ENCODE results near the gene CD69.

The CD69 gene

DNA sequence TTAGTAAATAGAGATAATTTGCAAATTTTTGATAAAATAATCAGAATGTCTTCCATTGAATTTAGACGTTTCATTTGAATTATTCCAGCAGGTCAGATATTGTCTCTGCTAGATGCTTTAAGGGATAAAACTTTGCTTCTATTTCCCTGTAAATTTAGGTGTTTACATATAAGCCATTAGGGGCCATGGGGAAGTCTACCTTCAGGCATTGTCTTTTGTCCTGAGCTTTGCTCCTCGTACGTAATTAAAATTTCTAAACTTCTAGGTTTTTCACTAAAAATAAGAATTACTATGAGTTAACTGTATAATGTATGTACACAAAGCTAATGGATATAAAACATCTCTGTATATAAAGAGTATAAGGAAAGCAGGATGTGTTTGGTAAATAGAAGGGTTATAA, 24.1 kb upstream of the CD69 start:
- Histone ChIP-seq H3K9ac (no peak overlapping the region), H3K9me3 (replicated peaks in 1 of 11) (peaks cover 0 to 13% (median 4%) of the 10 kb centered on the region in 11 experiments; a peak in 12 of 22 replicates)

DNA sequence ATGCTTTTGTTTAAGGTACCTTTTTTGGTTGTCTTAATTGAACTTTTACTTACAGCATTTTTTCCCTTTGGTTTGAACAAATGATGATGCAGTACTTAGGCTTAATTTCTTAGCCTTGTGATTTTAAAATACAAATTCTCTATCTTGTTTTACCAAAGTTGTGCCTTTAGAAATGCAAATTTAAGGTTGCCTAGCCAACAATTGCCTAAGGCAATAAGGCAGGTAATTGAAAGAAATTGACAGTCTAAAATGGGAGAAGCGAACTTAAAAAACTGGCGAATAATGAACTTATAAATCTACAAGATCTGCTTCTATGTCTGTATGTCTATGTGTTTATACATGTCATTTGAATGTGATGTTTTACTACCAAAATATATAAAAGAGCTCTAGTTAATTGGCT, 23.6 kb upstream of the CD69 start:
- Histone ChIP-seq H3K4me2 (no peak overlapping the region), H3K36me3 (no peaks in the 10 kb centered on the region), H3K27me3 (no peaks in the 10 kb centered on the region), H3K4me1 (peaks cover 0 to 5% (median 1%) of the 10 kb centered on the region in 10 experiments; a peak in 6 of 20 replicates), H3K9me3 (replicated peaks in 1 of 11) (peaks cover 0 to 12% (median 4%) of the 10 kb centered on the region in 11 experiments; a peak in 4 of 22 replicates), H3K9ac (no peak overlapping the region), H4K20me1 (no peaks in the 10 kb centered on the region), H3K4me3 (no peak overlapping the region), H3K27ac (no peak overlapping the region)
- TF ChIP-seq Cebpa-rat (IDR thresholded peaks at IDR 0.05) = no peak

More for the DNA sequence above, 24.1 kb upstream of the CD69 start:
- no peaks in the 10 kb centered on the region for H4K20me1 ChIP-seq
- H3K4me2 ChIP-seq = no peak overlapping the region
- peaks cover 0 to under 1% (median 0%) of the 10 kb centered on the region in 10 experiments; a peak in 3 of 20 replicates for H3K4me1 ChIP-seq
- H3K4me3 ChIP-seq = no peak overlapping the region
- no peaks in the 10 kb centered on the region for H3K27me3 ChIP-seq
- H3K36me3 ChIP-seq = no peaks in the 10 kb centered on the region
- no peak for TF ChIP-seq Cebpa-rat (IDR thresholded peaks at IDR 0.05)
- no peak overlapping the region for H3K27ac ChIP-seq

DNA sequence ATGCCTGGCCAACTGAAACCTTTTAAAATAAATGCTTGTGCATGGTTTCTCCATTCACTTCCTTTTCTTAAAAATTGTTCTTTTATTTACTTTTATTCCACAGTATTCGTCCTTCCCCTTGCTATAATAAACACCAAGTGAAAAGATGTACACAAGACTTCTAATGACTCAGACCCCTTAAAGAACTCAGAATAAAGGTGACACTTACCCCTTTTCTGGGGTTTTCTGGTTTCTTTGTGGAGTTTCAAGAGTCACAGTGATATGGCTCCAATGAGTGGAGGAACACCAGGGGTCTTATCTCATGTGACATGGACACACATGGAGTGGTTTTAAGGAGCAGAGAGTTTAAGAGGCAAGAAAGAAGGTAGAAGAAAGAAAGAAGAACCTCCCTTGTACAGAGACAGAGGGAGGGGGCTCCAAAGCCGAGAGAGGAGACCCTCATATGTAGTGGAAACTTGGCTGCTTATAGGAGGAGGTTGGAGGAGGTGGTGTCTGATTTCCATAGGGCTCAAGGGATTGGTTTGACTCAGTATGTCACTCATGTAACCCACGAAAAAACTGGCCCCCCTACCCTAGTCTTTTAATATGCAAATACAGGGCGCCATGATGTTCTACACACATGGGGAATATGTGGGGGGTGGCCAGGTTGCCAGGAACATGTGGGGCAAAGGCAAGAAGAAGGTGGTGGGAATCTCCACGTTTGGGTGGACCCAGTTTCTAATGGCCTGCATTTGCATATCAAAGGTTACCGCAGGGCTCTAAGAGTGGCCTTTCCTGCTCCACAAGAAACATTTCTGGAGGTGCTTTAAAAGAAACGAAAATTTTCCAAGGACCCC, 22.1 kb upstream of the CD69 start:
- Histone ChIP-seq H3K9me3 (replicated peaks in 1 of 11) (peaks cover 0 to 12% (median 4%) of the 10 kb centered on the region in 11 experiments; a peak in 4 of 22 replicates), H3K4me3 (no peak overlapping the region), H3K27me3 (no peaks in the 10 kb centered on the region), H3K27ac (no peak overlapping the region), H4K20me1 (no peaks in the 10 kb centered on the region), H3K36me3 (no peaks in the 10 kb centered on the region), H3K4me1 (peaks cover 0 to 16% (median 4%) of the 10 kb centered on the region in 10 experiments; a peak in 9 of 20 replicates), H3K4me2 (no peak overlapping the region), H3K9ac (no peak overlapping the region)
- no peak for TF ChIP-seq Cebpa-rat (IDR thresholded peaks at IDR 0.05)

DNA sequence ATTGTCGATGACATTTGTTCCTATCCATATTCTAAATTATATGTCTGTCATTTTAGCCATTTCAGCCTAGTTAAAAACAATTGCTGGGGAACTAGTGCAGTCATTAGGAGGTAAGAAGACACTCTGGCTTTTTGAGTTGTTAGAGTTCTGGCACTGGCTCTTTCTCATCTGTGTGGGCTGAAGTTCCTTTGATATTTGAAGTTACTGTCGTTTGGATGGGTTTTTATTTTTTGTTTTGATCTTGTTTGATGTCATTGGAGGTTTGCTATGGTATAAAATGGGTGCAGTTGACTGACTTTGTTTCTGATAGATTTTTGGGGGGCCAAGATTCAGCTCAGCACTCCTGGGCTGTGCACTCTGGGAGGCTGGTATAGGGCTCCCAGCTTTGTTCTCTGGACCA, 20.7 kb upstream of the CD69 start:
- Histone ChIP-seq H3K27ac (no peak overlapping the region), H3K27me3 (no peaks in the 10 kb centered on the region), H4K20me1 (no peaks in the 10 kb centered on the region), H3K36me3 (no peaks in the 10 kb centered on the region), H3K9ac (no peak overlapping the region), H3K4me2 (no peak overlapping the region), H3K9me3 (replicated peaks in 1 of 11) (peaks cover 0 to 12% (median 4%) of the 10 kb centered on the region in 11 experiments; a peak in 4 of 22 replicates), H3K4me3 (no peak overlapping the region), H3K4me1 (peaks cover 0 to 16% (median 4%) of the 10 kb centered on the region in 10 experiments; a peak in 9 of 20 replicates)
- TF ChIP-seq Cebpa-rat (IDR thresholded peaks at IDR 0.05) = no peak

DNA sequence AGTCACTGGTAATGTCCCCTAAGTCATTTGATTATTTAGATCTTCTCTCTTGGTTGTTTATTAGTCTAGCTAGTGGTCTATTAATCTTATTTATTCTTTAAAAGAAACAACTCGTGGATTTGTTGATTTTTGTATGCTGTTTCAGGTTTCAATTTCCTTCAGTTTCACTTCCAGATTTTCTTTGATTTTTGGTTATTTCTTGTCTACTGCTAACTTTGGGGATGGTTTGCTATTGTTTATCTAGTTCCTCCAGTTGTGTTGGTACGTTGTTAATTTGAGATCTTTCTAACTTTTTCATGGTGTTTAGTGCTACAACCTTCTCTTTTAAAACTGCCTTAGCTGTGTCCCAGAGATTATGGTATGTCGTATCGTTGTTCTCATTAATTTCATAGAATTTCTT, 18.5 kb upstream of the CD69 start:
- H4K20me1 ChIP-seq = no peaks in the 10 kb centered on the region
- no peak overlapping the region for H3K4me3 ChIP-seq
- TF ChIP-seq Cebpa-rat (IDR thresholded peaks at IDR 0.05) = no peak
- H3K4me1 ChIP-seq = peaks cover 0 to 26% (median 6%) of the 10 kb centered on the region in 10 experiments; a peak in 10 of 20 replicates
- no peaks in the 10 kb centered on the region for H3K27me3 ChIP-seq
- no peaks in the 10 kb centered on the region for H3K36me3 ChIP-seq
- peak overlapping the region in 1 of 11 experiments; percentile 2; a peak in 2 of 22 replicates for H3K27ac ChIP-seq
- H3K4me2 ChIP-seq = peak overlapping the region in 6 of 11 experiments; percentile 19 to 45 (median 38); a peak in 7 of 22 replicates
- peaks cover 0 to 12% (median 4%) of the 10 kb centered on the region in 11 experiments; a peak in 4 of 22 replicates for H3K9me3 ChIP-seq (replicated peaks in 1 of 11)
- no peak overlapping the region for H3K9ac ChIP-seq

DNA sequence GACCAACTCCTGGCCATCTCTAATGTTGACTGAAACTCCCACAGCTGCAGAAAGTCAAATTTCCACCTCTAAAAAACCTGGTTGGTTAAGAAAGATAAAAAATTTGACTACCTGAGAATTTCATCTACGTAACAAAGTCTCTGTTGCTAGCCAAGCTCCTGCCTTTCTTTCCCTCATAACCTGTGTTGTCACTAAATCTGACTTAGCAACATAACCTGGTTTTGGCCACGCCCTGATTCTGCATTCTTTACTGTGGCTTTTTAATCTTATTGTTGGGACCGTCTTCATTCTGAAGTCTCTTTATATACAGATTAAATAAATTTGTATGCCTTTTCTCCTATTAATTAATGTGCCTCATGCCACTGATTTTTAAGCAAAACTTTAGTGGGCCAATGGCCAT, 16.1 kb upstream of the CD69 start:
- H4K20me1 ChIP-seq = no peaks in the 10 kb centered on the region

DNA sequence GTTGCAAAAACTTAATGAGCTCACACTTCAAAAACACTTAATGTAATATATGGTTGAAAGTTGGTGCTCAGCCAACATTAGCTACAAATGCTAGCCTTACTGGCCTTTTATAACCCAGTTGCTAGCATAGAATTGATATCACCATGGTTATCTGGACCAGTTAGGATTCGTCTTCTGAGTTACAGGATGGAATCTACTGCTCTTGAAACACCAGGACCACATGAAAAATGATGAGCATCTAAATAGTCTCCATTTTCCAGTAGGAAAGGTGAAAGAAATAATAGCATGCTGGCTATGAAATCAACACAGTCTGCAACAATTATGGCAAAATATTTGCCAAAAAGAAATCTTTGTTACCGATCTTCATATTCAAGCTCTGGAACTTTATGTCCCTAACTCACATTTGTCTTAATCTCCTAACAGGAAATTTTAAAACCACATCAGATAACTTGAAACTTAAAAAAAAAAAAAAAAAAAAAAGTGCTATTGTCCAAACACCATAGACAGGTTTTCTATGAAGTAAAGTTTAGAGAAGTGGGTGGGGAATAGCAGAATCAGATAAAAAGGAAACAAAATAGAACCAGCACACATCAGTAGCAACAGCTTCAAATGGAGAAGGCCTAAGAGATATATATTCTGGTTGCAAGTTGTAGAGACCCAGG, 12.6 kb upstream of the CD69 start:
- H3K9me3 ChIP-seq (replicated peaks in 1 of 11) = no peaks in the 10 kb centered on the region
- H3K4me2 ChIP-seq = peak overlapping the region in 2 of 11 experiments; percentile 10 to 20; a peak in 2 of 22 replicates
- no peak for TF ChIP-seq Cebpa-rat (IDR thresholded peaks at IDR 0.05)
- no peak overlapping the region for H3K9ac ChIP-seq
- H3K27ac ChIP-seq = no peak overlapping the region
- H3K27me3 ChIP-seq = no peaks in the 10 kb centered on the region
- H3K4me1 ChIP-seq = peaks cover 0 to 11% (median 6%) of the 10 kb centered on the region in 10 experiments; a peak in 9 of 20 replicates
- no peak overlapping the region for H3K4me3 ChIP-seq
- H3K36me3 ChIP-seq = no peaks in the 10 kb centered on the region
- no peaks in the 10 kb centered on the region for H4K20me1 ChIP-seq

More for the DNA sequence above, 16.1 kb upstream of the CD69 start:
- no peak overlapping the region for H3K4me2 ChIP-seq
- peaks cover 0 to 26% (median 8%) of the 10 kb centered on the region in 10 experiments; a peak in 12 of 20 replicates for H3K4me1 ChIP-seq
- no peak overlapping the region for H3K9ac ChIP-seq
- H3K27ac ChIP-seq = no peak overlapping the region
- no peak overlapping the region for H3K4me3 ChIP-seq
- no peaks in the 10 kb centered on the region for H3K36me3 ChIP-seq
- H3K9me3 ChIP-seq (replicated peaks in 1 of 11) = peaks cover 0 to 9% (median 0%) of the 10 kb centered on the region in 11 experiments; a peak in 1 of 22 replicates
- H3K27me3 ChIP-seq = no peaks in the 10 kb centered on the region
- TF ChIP-seq Cebpa-rat (IDR thresholded peaks at IDR 0.05) = no peak

DNA sequence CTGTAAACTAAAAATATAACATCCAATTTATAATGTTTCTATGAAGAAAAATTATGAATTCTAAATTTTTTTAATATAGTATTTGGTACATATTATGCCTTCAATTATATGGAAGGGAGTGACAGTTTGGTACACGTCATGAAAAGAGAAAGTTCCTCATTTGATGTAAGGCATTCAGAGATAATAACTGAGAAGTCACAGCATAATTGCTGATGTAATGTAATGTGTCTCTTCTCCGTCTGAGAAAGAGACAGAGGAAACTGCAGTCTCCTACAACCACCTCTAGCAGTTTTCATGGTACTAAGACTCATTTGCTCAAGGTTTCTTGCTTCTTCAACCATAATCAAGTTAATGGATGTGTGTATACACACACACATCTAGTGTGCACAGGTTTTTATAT, 2.3 kb upstream of the CD69 start:
- Histone ChIP-seq H3K27ac (no peak overlapping the region), H3K4me3 (no peak overlapping the region), H3K9me3 (replicated peaks in 1 of 11) (peaks cover 0 to 12% (median 0%) of the 10 kb centered on the region in 11 experiments; a peak in 4 of 22 replicates), H3K36me3 (no peaks in the 10 kb centered on the region), H3K4me2 (peak overlapping the region in 7 of 11 experiments; percentile 27 to 89 (median 82); a peak in 8 of 22 replicates), H3K4me1 (peaks cover 55 to 72% (median 67%) of the 10 kb centered on the region in 10 experiments), H4K20me1 (no peaks in the 10 kb centered on the region), H3K27me3 (peaks cover 23 to 29% (median 26%) of the 10 kb centered on the region in 11 experiments), H3K9ac (no peak overlapping the region)
- TF ChIP-seq Cebpa-rat (IDR thresholded peaks at IDR 0.05) = no peak

DNA sequence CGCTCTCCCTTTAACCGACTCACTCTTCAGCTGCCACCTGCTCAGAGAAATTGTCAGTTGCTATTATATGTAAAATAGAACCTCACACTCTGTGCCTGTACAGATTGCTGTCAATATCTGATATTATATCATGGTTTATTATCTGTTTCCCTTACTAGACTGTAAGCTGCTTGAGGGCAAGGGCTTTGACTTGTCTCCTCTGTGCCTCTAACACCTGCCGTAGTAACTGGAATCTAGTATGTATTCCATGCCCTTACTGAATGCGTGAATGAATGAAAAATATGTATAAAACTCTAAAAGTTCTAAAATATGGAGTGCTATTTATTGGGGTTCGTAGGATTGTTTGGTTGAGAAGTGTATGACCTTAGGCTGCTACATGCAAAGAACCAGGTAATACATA, 1.7 kb upstream of the CD69 start:
- no peaks in the 10 kb centered on the region for H3K36me3 ChIP-seq
- peaks cover 55 to 72% (median 67%) of the 10 kb centered on the region in 10 experiments for H3K4me1 ChIP-seq
- no peak overlapping the region for H3K4me3 ChIP-seq
- no peak overlapping the region for H3K27ac ChIP-seq
- no peaks in the 10 kb centered on the region for H4K20me1 ChIP-seq
- H3K27me3 ChIP-seq = peaks cover 30 to 35% (median 32%) of the 10 kb centered on the region in 11 experiments
- peaks cover 0 to 12% (median 0%) of the 10 kb centered on the region in 11 experiments; a peak in 4 of 22 replicates for H3K9me3 ChIP-seq (replicated peaks in 1 of 11)
- no peak overlapping the region for H3K9ac ChIP-seq
- no peak for TF ChIP-seq Cebpa-rat (IDR thresholded peaks at IDR 0.05)
- peak overlapping the region in 10 of 11 experiments; percentile 65 to 90 (median 86); a peak in 19 of 22 replicates for H3K4me2 ChIP-seq
